Heart left ventricle (tissue), 13 donors: Measurements from ENCODE around the gene ADCY9.

ENCODE experiments used
- POLR2A ChIP-seq, 2 donors: fragments of 450-650 bp; IDR thresholded peaks; one replicate each; pipeline ENCODE4 v1.6.1; 2017; ENCODE audit warnings: antibody characterized with exemption in 2 of 2, mild to moderate bottlenecking in 2 of 2, moderate library complexity in 2 of 2
- TF ChIP-seq, protein P1 (sequence below), 12 donors: fragments of 200-600 bp; sonication (generic) in 4 of 12; IDR thresholded peaks; one replicate each; pipeline versions ENCODE4 v1.5.0 to v1.8.0; 2018 to 2022; ENCODE audit warnings: antibody characterized with exemption in 12 of 12, mild to moderate bottlenecking in 5 of 12
- donor health status: ischemic (EF 13 %, LVEDD 7.1; RV severe dilation, severe dysfunction).
- donor health status: DM: no; HTN: yes; CAD: no.
- donor health status: DM: no; HTN: no; CAD: no.
- donor health status: ischemic (EF 25% LVEDD 6.9; RV normal size, moderate dysfunction).
- donor health status: ischemic (EF 25% LVEDD 5.7; RV mildly dilated, moderate dysfunction).
- donor health status: ischemic (EF 35%, LVEDD 5.7; RV mildly dilated, moderate dysfunction).
- donor health status: nonischemic (EF 11% LVEDD 7.7; RV severe dilation, severe dysfunction).
- donor health status: DM: yes; HTN: yes; CAD: no.
- donor health status: PGD.
- donor health status: ischemic (EF 29% LVEDD 5.4; RV normal size, mild dysfunction).
- donor health status: nonischemic (EF 23%, LVEDD 6.1; RV moderate dilation, normal function).

DNA sequence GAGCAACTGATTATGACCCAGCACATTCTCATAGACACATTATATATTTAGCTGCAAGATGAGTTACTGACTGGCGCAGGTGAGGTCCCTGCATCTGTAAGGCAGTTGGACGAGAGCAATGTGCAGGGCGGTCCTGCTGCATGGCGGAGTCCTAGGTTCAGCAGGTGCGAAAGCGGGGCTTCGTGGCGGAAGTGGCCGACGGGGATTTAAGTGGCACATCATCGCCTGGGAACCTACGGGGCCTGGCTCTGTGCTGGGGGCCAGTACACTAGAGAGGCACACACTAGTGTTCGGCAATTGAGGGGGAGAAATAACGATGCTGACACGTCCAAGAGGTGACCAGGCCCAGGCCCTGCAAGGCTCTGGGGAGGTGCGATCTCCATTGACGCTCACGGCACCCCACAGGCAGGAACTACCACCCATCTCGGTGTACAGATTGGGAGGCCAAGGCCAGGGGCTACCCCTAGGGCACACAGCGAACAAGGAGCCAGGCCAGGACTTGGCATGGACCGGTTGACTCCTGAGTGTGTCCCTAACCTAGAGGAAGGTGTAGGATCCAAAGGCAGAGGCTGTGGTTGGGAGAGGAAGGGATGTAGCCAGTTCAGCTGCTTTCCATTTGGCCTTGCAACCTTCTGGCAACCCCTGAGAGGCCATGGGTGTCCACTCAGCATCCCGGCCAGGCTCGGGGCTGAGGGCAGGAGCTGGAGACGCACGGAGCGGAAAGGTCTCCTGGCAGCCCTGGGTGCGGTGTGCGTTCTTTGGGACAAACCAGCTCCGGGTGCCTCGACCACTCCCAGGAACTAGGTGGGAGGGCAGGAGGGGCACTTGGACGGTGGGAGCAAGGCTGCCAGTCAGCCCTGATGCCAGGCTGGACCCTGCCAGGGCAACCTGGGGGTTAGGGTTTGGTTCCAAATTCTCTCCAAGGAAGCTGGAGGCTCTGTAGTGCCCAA is 131.9 kb downstream of the ADCY9 start:
- no peak for TF ChIP-seq POLR2A (IDR thresholded peaks at IDR 0.05)
- TF ChIP-seq, protein P1, sequence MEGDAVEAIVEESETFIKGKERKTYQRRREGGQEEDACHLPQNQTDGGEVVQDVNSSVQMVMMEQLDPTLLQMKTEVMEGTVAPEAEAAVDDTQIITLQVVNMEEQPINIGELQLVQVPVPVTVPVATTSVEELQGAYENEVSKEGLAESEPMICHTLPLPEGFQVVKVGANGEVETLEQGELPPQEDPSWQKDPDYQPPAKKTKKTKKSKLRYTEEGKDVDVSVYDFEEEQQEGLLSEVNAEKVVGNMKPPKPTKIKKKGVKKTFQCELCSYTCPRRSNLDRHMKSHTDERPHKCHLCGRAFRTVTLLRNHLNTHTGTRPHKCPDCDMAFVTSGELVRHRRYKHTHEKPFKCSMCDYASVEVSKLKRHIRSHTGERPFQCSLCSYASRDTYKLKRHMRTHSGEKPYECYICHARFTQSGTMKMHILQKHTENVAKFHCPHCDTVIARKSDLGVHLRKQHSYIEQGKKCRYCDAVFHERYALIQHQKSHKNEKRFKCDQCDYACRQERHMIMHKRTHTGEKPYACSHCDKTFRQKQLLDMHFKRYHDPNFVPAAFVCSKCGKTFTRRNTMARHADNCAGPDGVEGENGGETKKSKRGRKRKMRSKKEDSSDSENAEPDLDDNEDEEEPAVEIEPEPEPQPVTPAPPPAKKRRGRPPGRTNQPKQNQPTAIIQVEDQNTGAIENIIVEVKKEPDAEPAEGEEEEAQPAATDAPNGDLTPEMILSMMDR (IDR thresholded peaks at IDR 0.05) = no peak
